DND-41 (cell line): Measurements from ENCODE around the gene ZNF69.
A peak's percentile ranks its signal among the peaks of the same experiment; 100 is the strongest.
"Not testable (repeated sequence)": the region's sequence is repeated elsewhere in the genome, so short reads cannot be mapped to it uniquely, and the experiment has no call there.

Source experiments
- ATAC-seq: fragments of 200-7000 bp; cut with Tn5 transposase; 3 replicates; pipeline ENCODE4 v1.9.1; 2021; ENCODE audit warnings: low read depth; ENCODE audit not compliant: insufficient read depth
- DNase-seq: peaks from one replicate; pipeline ENCODE4 v3.0.0-alpha.2; 2020
- H2AFZ ChIP-seq: 2 replicates; pipeline ENCODE4 v1.6.0; 2012; ENCODE audit warnings: low read depth, low read length
- H3K27ac ChIP-seq: 2 replicates; pipeline ENCODE4 v1.5.1; 2012; ENCODE audit warnings: low read length, inconsistent platforms
- H3K27me3 ChIP-seq: fragments of 200-600 bp; sonication (generic); 2 replicates; pipeline ENCODE4 v1.6.0; 2012; ENCODE audit warnings: low read length, mild to moderate bottlenecking, inconsistent platforms; ENCODE audit not compliant: insufficient read depth, poor library complexity
- H3K36me3 ChIP-seq: 2 replicates; pipeline ENCODE4 v1.5.1; 2012; ENCODE audit warnings: low read length, inconsistent platforms; ENCODE audit not compliant: insufficient read depth
- H3K4me1 ChIP-seq: 2 replicates; pipeline ENCODE4 v1.5.1; 2012; ENCODE audit warnings: mild to moderate bottlenecking, low read length; ENCODE audit not compliant: insufficient read depth
- H3K4me2 ChIP-seq: 2 replicates; pipeline ENCODE4 v1.6.0; 2012; ENCODE audit warnings: mild to moderate bottlenecking, moderate library complexity, low read length, inconsistent platforms; ENCODE audit not compliant: insufficient read depth
- H3K4me3 ChIP-seq, 2 experiments: fragments of 200-600 bp in 1 of 2; shearing (Covaris generic) in 1 of 2; 2 replicates each; pipeline ENCODE4 v1.5.1; 2012 to 2016; ENCODE audit warnings: inconsistent platforms in 2 of 2, low read length in 2 of 2, mild to moderate bottlenecking in 2 of 2, low read depth in 1 of 2, moderate library complexity in 1 of 2
- H3K79me2 ChIP-seq: 2 replicates; pipeline ENCODE4 v1.6.0; 2012; ENCODE audit warnings: low read length, inconsistent platforms; ENCODE audit not compliant: insufficient read depth
- H3K9ac ChIP-seq: 2 replicates; pipeline ENCODE4 v1.6.0; 2012; ENCODE audit warnings: low read depth, mild to moderate bottlenecking, inconsistent platforms, low read length, moderate library complexity
- H3K9me3 ChIP-seq: 2 replicates; pipeline ENCODE4 v1.5.1; 2012; ENCODE audit warnings: low read length, moderate library complexity, mild to moderate bottlenecking, inconsistent platforms; ENCODE audit not compliant: insufficient read depth, severe bottlenecking
- H4K20me1 ChIP-seq: 2 replicates; pipeline ENCODE4 v1.6.0; 2012; ENCODE audit warnings: low read length; ENCODE audit not compliant: insufficient read depth
- CTCF ChIP-seq: IDR thresholded peaks from 2 replicates; pipeline ENCODE4 v1.5.1; 2012; ENCODE audit warnings: borderline replicate concordance, low read length, moderate library complexity, mild to moderate bottlenecking; ENCODE audit not compliant: poor library complexity, severe bottlenecking; ENCODE audit errors: extremely low read depth
- EZH2 ChIP-seq: IDR thresholded peaks from 3 replicates; pipeline ENCODE4 v1.6.1; 2012; ENCODE audit warnings: borderline replicate concordance, low read depth, mild to moderate bottlenecking, moderate library complexity, low read length, inconsistent platforms; ENCODE audit not compliant: severe bottlenecking

Gene ZNF69

GRCh38 chr19:11924886-11925650, 37.5 kb downstream of the ZNF69 start, which contains the start of gene ZNF700:
Gene ZNF700 (plus strand): TSS chr19:11925107. CDS start chr19:11925211, 104 bp downstream.
- DNase-seq (peak; percentile 97), ATAC-seq (peak; percentile 87)
- Histone ChIP-seq H3K4me3 (peak within 1 kb of the TSS; percentile 63 to 74; a peak in 3 of 4 replicates), H4K20me1 (0 out of 2 replicates have a peak, but pooled peaks cover 2% of the 10 kb centered on the region), H3K36me3 (peaks cover 27% of the 10 kb centered on the region), H3K4me2 (peak within 1 kb of the TSS; percentile 99), H3K9ac (peak within 1 kb of the TSS; percentile 92), H3K79me2 (peaks cover 50% of the 10 kb centered on the region), H3K27me3 (no peaks in the 10 kb centered on the region), H3K9me3 (no peaks in the 10 kb centered on the region), H2AFZ (peak within 1 kb of the TSS; percentile 86), H3K27ac (peak within 1 kb of the TSS; percentile 99), H3K4me1 (peaks cover 35% of the 10 kb centered on the region)
- TF ChIP-seq CTCF (no peak), EZH2 (no peak)

GRCh38 chr19:11925651-11926187, 38.1 kb downstream of the ZNF69 start:
- peaks cover 57% of the 10 kb centered on the region for H3K79me2 ChIP-seq

DNA sequence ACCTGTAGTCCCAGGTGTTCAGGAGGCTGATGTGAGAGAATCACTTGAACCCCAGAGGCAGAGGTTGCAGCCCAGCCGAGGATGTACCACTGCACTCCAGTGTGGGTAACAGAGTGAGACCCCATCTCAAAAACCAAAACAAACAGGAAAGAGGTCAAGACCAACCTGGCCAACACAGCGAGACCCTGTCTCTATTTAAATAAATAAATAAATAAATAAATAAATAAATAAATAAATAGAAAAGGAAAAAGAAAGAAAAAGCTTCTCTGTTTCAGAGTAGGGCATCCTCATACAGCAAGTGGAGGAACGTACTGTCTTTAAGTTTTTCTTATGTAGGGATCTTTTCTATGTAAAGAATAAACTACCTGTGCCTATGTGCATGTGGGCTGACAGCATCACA, 39.6 kb downstream of the ZNF69 start:
- TF ChIP-seq EZH2 (no peak), CTCF (no peak)
- Histone ChIP-seq H3K79me2 (peaks cover 72% of the 10 kb centered on the region), H3K9ac (no peak overlapping the region), H3K27ac (no peak overlapping the region), H3K4me1 (peaks cover 35% of the 10 kb centered on the region), H2AFZ (no peak overlapping the region), H3K36me3 (peaks cover 29% of the 10 kb centered on the region), H4K20me1 (0 out of 2 replicates have a peak, but pooled peaks cover 3% of the 10 kb centered on the region), H3K4me2 (peak overlapping the region; percentile 99; the same call in 1 of the 2 replicates), H3K9me3 (peaks cover 3% of the 10 kb centered on the region), H3K4me3 (no peak overlapping the region), H3K27me3 (no peaks in the 10 kb centered on the region)
- no peak for DNase-seq
- no peak for ATAC-seq

More at GRCh38 chr19:11925651-11926187, 38.1 kb downstream of the ZNF69 start:
- Histone ChIP-seq H3K9ac (peak overlapping the region; percentile 92), H2AFZ (peak overlapping the region; percentile 86), H3K36me3 (peaks cover 29% of the 10 kb centered on the region), H3K4me2 (peak overlapping the region; percentile 99), H3K4me3 (peak overlapping the region; percentile 63 to 74; a peak in 3 of 4 replicates), H3K4me1 (peaks cover 35% of the 10 kb centered on the region), H3K27ac (peak overlapping the region; percentile 99)
- not testable (repeated sequence) for H4K20me1 ChIP-seq, ATAC-seq, DNase-seq, H3K27me3 ChIP-seq, H3K9me3 ChIP-seq

DNA sequence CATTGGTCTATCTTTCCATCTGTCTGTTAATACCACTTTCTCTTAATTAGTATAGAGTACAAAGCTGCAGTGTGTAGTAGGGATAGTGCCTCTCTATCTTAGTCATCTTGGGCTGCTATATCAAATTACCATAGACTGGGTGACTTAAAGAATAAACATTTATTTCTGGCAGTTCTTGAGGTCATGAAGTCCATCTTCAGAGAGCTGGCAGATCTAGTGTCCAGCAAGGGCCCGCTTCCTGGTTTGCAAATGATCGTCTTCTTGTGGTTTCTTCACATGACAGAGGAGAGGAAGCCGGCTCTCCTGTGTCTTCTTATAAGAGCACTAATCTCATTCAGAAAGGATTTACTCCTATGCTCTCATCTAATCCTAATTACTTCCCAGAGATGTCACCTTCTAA, 43.5 kb downstream of the ZNF69 start:
- H4K20me1 ChIP-seq = 0 out of 2 replicates have a peak, but pooled peaks cover 3% of the 10 kb centered on the region
- peaks cover 14% of the 10 kb centered on the region for H3K4me1 ChIP-seq
- no peak overlapping the region for H3K9ac ChIP-seq
- peaks cover 97% of the 10 kb centered on the region for H3K79me2 ChIP-seq
- DNase-seq = no peak
- H3K4me3 ChIP-seq = no peak overlapping the region
- TF ChIP-seq EZH2 = no peak
- no peak for TF ChIP-seq CTCF
- no peak for ATAC-seq
- H3K4me2 ChIP-seq = no peak overlapping the region
- no peak overlapping the region for H2AFZ ChIP-seq
- H3K27me3 ChIP-seq = no peaks in the 10 kb centered on the region
- H3K27ac ChIP-seq = no peak overlapping the region
- H3K9me3 ChIP-seq = peaks cover 11% of the 10 kb centered on the region
- H3K36me3 ChIP-seq = peaks cover 57% of the 10 kb centered on the region
